Muscle of back (tissue), 11 donors: ENCODE measurements around the gene CBFA2T2. TPM values are rescaled to one million over a fixed set of nuclear protein-coding genes. Genes with fewer than 3 reads are reported as not detected.
"Not testable (repeated sequence)": the region's sequence is repeated elsewhere in the genome, so short reads cannot be mapped to it uniquely, and the experiment has no call there.

Experiments
- DNase-seq, 3 donors: peaks; one replicate each; pipeline versions ENCODE4 v3.0.0 to v3.0.0-alpha.2; 2013
- polyA plus RNA-seq, 10 donors: library from polyadenylated mRNA; unstranded; fragments of 120-200 nt; gene quantifications; one replicate each; pipeline ENCODE4 v1.2.1, GENCODE V29; 2013; ENCODE audit not compliant: insufficient read length in 10 of 10

CBFA2T2 gene
- polyA plus RNA-seq, 10 donors = 9.9 to 18.9 (median 14.1) TPM

- DNase-seq = no peak
Observed at GRCh38 chr20:33612001-33612400, 122.1 kb downstream of the CBFA2T2 start.

GRCh38 chr20:33621717-33622400, 132.0 kb downstream of the CBFA2T2 start:
- no peak for DNase-seq

GRCh38 chr20:33622705-33623365, 132.9 kb downstream of the CBFA2T2 start:
- no peak for DNase-seq

GRCh38 chr20:33624399-33624798, 134.5 kb downstream of the CBFA2T2 start:
- DNase-seq = no peak

- DNase-seq = no peak
Observed at GRCh38 chr20:33626190-33626589, 136.3 kb downstream of the CBFA2T2 start.

GRCh38 chr20:33627577-33628216, 137.8 kb downstream of the CBFA2T2 start:
- DNase-seq = no peak

GRCh38 chr20:33629533-33629932, 139.6 kb downstream of the CBFA2T2 start:
- no peak for DNase-seq

GRCh38 chr20:33629979-33630378, 140.1 kb downstream of the CBFA2T2 start:
- no peak for DNase-seq

- DNase-seq = no peak
Observed at GRCh38 chr20:33630507-33630906, 140.6 kb downstream of the CBFA2T2 start.

- not testable (repeated sequence) for DNase-seq
Observed at GRCh38 chr20:33631910-33632309, 142.0 kb downstream of the CBFA2T2 start.

- no peak for DNase-seq
Observed at GRCh38 chr20:33635341-33635740, 145.4 kb downstream of the CBFA2T2 start.

- no peak for DNase-seq
Observed at GRCh38 chr20:33636776-33637175, 146.9 kb downstream of the CBFA2T2 start.

- DNase-seq = no peak
Observed at GRCh38 chr20:33640287-33640686, 150.4 kb downstream of the CBFA2T2 start.

GRCh38 chr20:33644313-33645071, 154.6 kb downstream of the CBFA2T2 start:
- DNase-seq = no peak

- DNase-seq = no peak
Observed at GRCh38 chr20:33645072-33645358, 155.1 kb downstream of the CBFA2T2 start.

GRCh38 chr20:33645396-33645795, 155.5 kb downstream of the CBFA2T2 start:
- no peak for DNase-seq

- DNase-seq = no peak
Observed at GRCh38 chr20:33646191-33646590, 156.3 kb downstream of the CBFA2T2 start.

- not testable (repeated sequence) for DNase-seq
Observed at GRCh38 chr20:33646959-33647602, 157.2 kb downstream of the CBFA2T2 start.

- no peak for DNase-seq
Observed at GRCh38 chr20:33647603-33648395, 157.9 kb downstream of the CBFA2T2 start.

- DNase-seq = no peak
Observed at GRCh38 chr20:33648396-33649004, 158.6 kb downstream of the CBFA2T2 start.
